Measurements from ENCODE around the gene SLIT3.

SLIT3 gene

GRCh38 chr5:169260896-169261569 lies 39.9 kb downstream of the SLIT3 start:
- DNase-seq, result no peak

GRCh38 chr5:169258372-169259000 lies 42.5 kb downstream of the SLIT3 start:
- no peak for DNase-seq

- no peak for DNase-seq
These were observed 44.7 kb downstream of the SLIT3 start for GRCh38 chr5:169256191-169256590.

- no peak for DNase-seq
These were observed 47.9 kb downstream of the SLIT3 start for GRCh38 chr5:169253071-169253470.

- DNase-seq, result no peak
These were observed 49.4 kb downstream of the SLIT3 start for GRCh38 chr5:169251333-169252084.

- DNase-seq, result no peak
These were observed 50.1 kb downstream of the SLIT3 start for GRCh38 chr5:169250887-169251286.

GRCh38 chr5:169248996-169249395 lies 51.9 kb downstream of the SLIT3 start:
- no peak for DNase-seq

GRCh38 chr5:169248550-169248949 lies 52.4 kb downstream of the SLIT3 start:
- DNase-seq, result peak; percentile 24

- no peak for DNase-seq
These were observed 56.1 kb downstream of the SLIT3 start for GRCh38 chr5:169244812-169245211.

GRCh38 chr5:169243651-169244422 lies 57.1 kb downstream of the SLIT3 start:
- no peak for DNase-seq

GRCh38 chr5:169242849-169243186 lies 58.1 kb downstream of the SLIT3 start:
- DNase-seq, result no peak

GRCh38 chr5:169242175-169242848 lies 58.6 kb downstream of the SLIT3 start:
- DNase-seq, result no peak

GRCh38 chr5:169229342-169229892 lies 71.5 kb downstream of the SLIT3 start:
- DNase-seq, result no peak

GRCh38 chr5:169226895-169227294 lies 74.0 kb downstream of the SLIT3 start:
- no peak for DNase-seq

- DNase-seq, result no peak
These were observed 75.0 kb downstream of the SLIT3 start for GRCh38 chr5:169225830-169226356.

- no peak for DNase-seq
These were observed 77.4 kb downstream of the SLIT3 start for GRCh38 chr5:169223595-169223953.

- DNase-seq, result no peak
These were observed 77.9 kb downstream of the SLIT3 start for GRCh38 chr5:169222934-169223594.

GRCh38 chr5:169221519-169221918 lies 79.4 kb downstream of the SLIT3 start:
- no peak for DNase-seq

- DNase-seq, result no peak
These were observed 81.0 kb downstream of the SLIT3 start for GRCh38 chr5:169219961-169220360.

GRCh38 chr5:169219351-169219750 lies 81.6 kb downstream of the SLIT3 start:
- DNase-seq, result no peak

- no peak for DNase-seq
These were observed 82.1 kb downstream of the SLIT3 start for GRCh38 chr5:169218861-169219260.

- no peak for DNase-seq
These were observed 82.8 kb downstream of the SLIT3 start for GRCh38 chr5:169218176-169218575.
